Uterus (tissue), 4 donors: Measurements from ENCODE around the gene MOCS3. TPM values are rescaled to one million over a fixed set of nuclear protein-coding genes. Genes with fewer than 3 reads are reported as not detected.

ENCODE experiments used
- DNase-seq, 2 donors: peaks; one replicate each; pipeline ENCODE4 v3.0.0-alpha.2; 2019 to 2020
- H3K27ac ChIP-seq, 2 donors: fragments of 200-600 bp; sonication (generic); 1 replicate in 1 of 2; 2 replicates in 1 of 2; pipeline ENCODE4 v1.5.1; 2016 to 2018
- H3K27me3 ChIP-seq, 2 donors: fragments of 200-600 bp; sonication (generic); one replicate each; pipeline ENCODE4 v1.5.1; 2018 to 2019; ENCODE audit warnings: control low read depth in 1 of 2
- H3K36me3 ChIP-seq, 2 donors: fragments of 200-600 bp; sonication (generic); one replicate each; pipeline ENCODE4 v1.5.1; 2019; ENCODE audit warnings: control low read depth in 1 of 2
- H3K4me1 ChIP-seq, 2 donors: fragments of 200-600 bp; sonication (generic); one replicate each; pipeline ENCODE4 v1.5.1; 2018 to 2019; ENCODE audit warnings: control low read depth in 1 of 2
- H3K4me3 ChIP-seq, 2 donors: fragments of 200-600 bp; sonication (generic); 1 replicate in 1 of 2; 2 replicates in 1 of 2; pipeline ENCODE4 v1.5.1; 2018 to 2019; ENCODE audit warnings: mild to moderate bottlenecking in 1 of 2
- H3K9me3 ChIP-seq, 2 donors: fragments of 200-600 bp; sonication (generic); one replicate each; pipeline ENCODE4 v1.5.1; 2019; ENCODE audit warnings: control low read depth in 1 of 2
- POLR2A ChIP-seq, 2 donors: fragments of 450-650 bp; IDR thresholded peaks; one replicate each; pipeline ENCODE4 v1.6.1; 2016; ENCODE audit warnings: antibody characterized with exemption in 2 of 2, mild to moderate bottlenecking in 1 of 2, moderate library complexity in 1 of 2
- intact Hi-C: fragments of 100-400 bp; cut with DNase I; formaldehyde crosslinking; loops from one replicate; pipeline ENCODE4 v1.15.1; 2023; ENCODE audit warnings: low total_unique reads
- total RNA-seq, 4 donors: library from RNA; depleted of rRNA in 3 of 4; stranded (reverse); fragments of >200 nt in 3 of 4; gene quantifications; one replicate each; pipeline versions ENCODE4 v1.1.0 to v1.2.4, GENCODE V29; 2014 to 2023
- TF ChIP-seq, protein P1 (sequence below), 4 experiments: fragments of 200-600 bp in 2 of 4; fragments of 450-650 bp in 2 of 4; sonication (generic) in 2 of 4; IDR thresholded peaks; one replicate each; pipeline ENCODE4 v1.5.1; 2016 to 2019; ENCODE audit warnings: antibody characterized with exemption in 4 of 4, mild to moderate bottlenecking in 2 of 4, moderate library complexity in 1 of 4
- donor health status: DM: yes; HTN: yes; CAD: no.

The MOCS3 gene
- total RNA-seq, 4 donors from 2014 or later: 0.59 to 8.2 (median 5.9) TPM

DNA sequence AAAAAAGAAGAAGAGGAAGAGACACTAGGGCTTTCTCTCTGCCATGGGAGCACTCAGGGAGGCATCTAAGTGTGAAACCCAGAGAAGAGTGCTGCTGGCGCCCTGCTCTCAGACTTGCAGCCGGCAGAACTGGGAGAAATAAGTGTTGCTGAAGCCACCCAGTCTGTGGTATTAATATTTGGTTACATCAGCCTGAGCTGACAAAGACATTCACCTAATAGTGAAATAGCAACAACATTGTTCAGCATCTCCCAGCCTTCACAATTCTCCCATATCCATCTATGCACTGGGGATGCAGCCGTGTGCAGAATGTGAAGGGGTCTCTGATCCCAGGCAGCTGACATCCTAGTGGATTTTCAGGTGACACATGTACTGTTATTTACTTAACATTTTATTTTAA, 52.3 kb downstream of the MOCS3 start:
- no peak overlapping the region for H3K4me3 ChIP-seq
- H3K27me3 ChIP-seq: no peaks in the 10 kb centered on the region
- H3K36me3 ChIP-seq: no peaks in the 10 kb centered on the region
- intact Hi-C loops: no loop called here
- no peak for TF ChIP-seq POLR2A (IDR thresholded peaks at IDR 0.05)
- TF ChIP-seq, protein P1, sequence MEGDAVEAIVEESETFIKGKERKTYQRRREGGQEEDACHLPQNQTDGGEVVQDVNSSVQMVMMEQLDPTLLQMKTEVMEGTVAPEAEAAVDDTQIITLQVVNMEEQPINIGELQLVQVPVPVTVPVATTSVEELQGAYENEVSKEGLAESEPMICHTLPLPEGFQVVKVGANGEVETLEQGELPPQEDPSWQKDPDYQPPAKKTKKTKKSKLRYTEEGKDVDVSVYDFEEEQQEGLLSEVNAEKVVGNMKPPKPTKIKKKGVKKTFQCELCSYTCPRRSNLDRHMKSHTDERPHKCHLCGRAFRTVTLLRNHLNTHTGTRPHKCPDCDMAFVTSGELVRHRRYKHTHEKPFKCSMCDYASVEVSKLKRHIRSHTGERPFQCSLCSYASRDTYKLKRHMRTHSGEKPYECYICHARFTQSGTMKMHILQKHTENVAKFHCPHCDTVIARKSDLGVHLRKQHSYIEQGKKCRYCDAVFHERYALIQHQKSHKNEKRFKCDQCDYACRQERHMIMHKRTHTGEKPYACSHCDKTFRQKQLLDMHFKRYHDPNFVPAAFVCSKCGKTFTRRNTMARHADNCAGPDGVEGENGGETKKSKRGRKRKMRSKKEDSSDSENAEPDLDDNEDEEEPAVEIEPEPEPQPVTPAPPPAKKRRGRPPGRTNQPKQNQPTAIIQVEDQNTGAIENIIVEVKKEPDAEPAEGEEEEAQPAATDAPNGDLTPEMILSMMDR (IDR thresholded peaks at IDR 0.05): no peak
- no peaks in the 10 kb centered on the region for H3K4me1 ChIP-seq
- no peak overlapping the region for H3K27ac ChIP-seq
- no peak for DNase-seq
- H3K9me3 ChIP-seq: no peaks in the 10 kb centered on the region

DNA sequence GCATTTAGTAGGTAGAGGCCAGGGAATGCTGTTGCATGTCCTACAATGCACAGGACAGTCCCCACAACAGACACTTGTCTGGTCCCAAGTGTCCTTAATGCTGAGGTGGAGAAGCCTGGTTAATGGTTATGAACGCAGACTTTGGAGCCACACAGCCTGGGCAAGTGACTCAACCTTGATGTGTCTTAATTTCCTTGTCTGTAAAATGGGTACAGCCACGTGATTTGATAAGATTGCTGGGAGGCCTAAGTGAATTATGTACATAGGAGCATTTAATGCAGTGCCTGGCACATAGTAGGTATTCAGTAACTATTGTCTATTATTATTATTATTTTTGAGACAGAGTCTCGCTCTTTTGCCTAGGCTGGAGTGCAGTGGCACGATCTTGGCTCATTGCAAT, 52.9 kb downstream of the MOCS3 start:
- H3K27ac ChIP-seq: no peak overlapping the region
- intact Hi-C loops: no loop called here
- no peaks in the 10 kb centered on the region for H3K36me3 ChIP-seq
- H3K4me3 ChIP-seq: no peak overlapping the region
- DNase-seq: no peak
- H3K4me1 ChIP-seq: no peaks in the 10 kb centered on the region
- H3K9me3 ChIP-seq: no peaks in the 10 kb centered on the region
- TF ChIP-seq, protein P1 (IDR thresholded peaks at IDR 0.05): no peak
- no peak for TF ChIP-seq POLR2A (IDR thresholded peaks at IDR 0.05)
- H3K27me3 ChIP-seq: no peaks in the 10 kb centered on the region

DNA sequence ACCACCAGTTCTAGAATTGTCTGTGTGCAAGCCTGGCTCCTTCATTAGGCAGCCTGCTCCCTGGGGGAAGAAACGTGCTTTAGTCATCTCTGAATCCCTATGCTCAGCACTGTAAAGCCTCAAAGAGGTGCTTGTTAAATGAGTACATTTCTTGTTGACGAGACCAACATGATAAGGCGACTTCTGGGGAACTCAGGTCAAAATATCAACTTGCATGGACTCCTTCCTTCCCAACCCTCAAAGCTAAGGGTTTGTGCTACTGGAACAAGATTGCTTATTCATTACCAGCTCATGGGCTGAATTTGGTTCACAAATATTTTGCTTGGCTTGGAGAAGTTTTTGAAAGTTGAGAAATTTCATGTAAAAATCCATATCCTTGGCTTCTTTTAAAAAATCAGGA, 53.7 kb downstream of the MOCS3 start:
- Histone ChIP-seq H3K9me3 (no peaks in the 10 kb centered on the region), H3K4me3 (no peak overlapping the region), H3K4me1 (no peaks in the 10 kb centered on the region), H3K27me3 (no peaks in the 10 kb centered on the region), H3K27ac (no peak overlapping the region), H3K36me3 (no peaks in the 10 kb centered on the region)
- intact Hi-C loops: no loop called here
- TF ChIP-seq, protein P1 (IDR thresholded peaks at IDR 0.05): no peak
- no peak for TF ChIP-seq POLR2A (IDR thresholded peaks at IDR 0.05)
- no peak for DNase-seq

Other genes starting within 250 kb of the MOCS3 start
- gene PARD6B, start 227.2 kb upstream of the MOCS3 start, total RNA-seq: 10 to 100 TPM in 2 of 4 donors, 1 to 10 TPM in 2; 2.0 to 13.2 (median 7.8) TPM
- 1 to 10 TPM in 2 of 4 donors, under 1 TPM in 1, not detected in 1; under 0.01 to 9.1 (median 3.5) TPM for gene BCAS4, start 163.8 kb upstream of the MOCS3 start, total RNA-seq
- gene ADNP, start 27.4 kb upstream of the MOCS3 start, total RNA-seq: 10 to 100 TPM; 30.6 to 90.1 (median 63.1) TPM
- gene DPM1, start 286 bp upstream of the MOCS3 start, total RNA-seq: 100 to 1,000 TPM in 1 of 4 donors, 10 to 100 TPM in 3; 40.4 to 128 (median 64.2) TPM
- 100 to 1,000 TPM in 1 of 4 donors, 10 to 100 TPM in 2, under 1 TPM in 1; 0.88 to 109 (median 44.1) TPM for gene KCNG1, start 64.3 kb downstream of the MOCS3 start, total RNA-seq